WTC11 (cell line): Measurements from ENCODE around the gene SORCS1. TPM values are rescaled to one million over a fixed set of nuclear protein-coding genes. Genes with fewer than 3 reads are reported as not detected.

Experiments used
- ATAC-seq: fragments of 200-7000 bp; cut with Tn5 transposase; 2 replicates; pipeline ENCODE4 v1.10.0; 2021; ENCODE audit warnings: mild to moderate bottlenecking, moderate library complexity
- CTCF ChIA-PET: fragments of 300-600 bp; sonication (Branson Sonifier 250); formaldehyde crosslinking; loops from one replicate; lab custom pipeline; 2021; ENCODE audit warnings: antibody characterized with exemption; lab: Charles Lee
- POLR2A ChIA-PET: fragments of 350-600 bp; sonication (Branson Sonifier 250); formaldehyde crosslinking; loops from one replicate; lab custom pipeline; 2021; ENCODE audit warnings: antibody characterized with exemption; lab: Charles Lee
- DNase-seq: peaks from one replicate; pipeline ENCODE4 v3.0.0; 2021; ENCODE audit warnings: low spot score
- H3K27ac Mint-ChIP-seq: 2 replicates; pipeline ENCODE4 v1.8.0; 2021; ENCODE audit warnings: mixed read lengths
- H3K27me3 Mint-ChIP-seq: 2 replicates; pipeline ENCODE4 v1.8.0; 2021; ENCODE audit warnings: low read depth, mild to moderate bottlenecking, moderate library complexity, mixed read lengths
- H3K36me3 Mint-ChIP-seq: 2 replicates; pipeline ENCODE4 v1.8.0; 2021; ENCODE audit warnings: mixed read lengths
- H3K4me1 Mint-ChIP-seq: 2 replicates; pipeline ENCODE4 v1.8.0; 2022; ENCODE audit warnings: mixed read lengths
- H3K4me3 Mint-ChIP-seq: 2 replicates; pipeline ENCODE4 v1.8.0; 2021; ENCODE audit warnings: mild to moderate bottlenecking, moderate library complexity, mixed read lengths
- H3K9me3 Mint-ChIP-seq: 2 replicates; pipeline ENCODE4 v1.8.0; 2021; ENCODE audit warnings: mixed read lengths
- CREB1 ChIP-seq: sonication (generic); formaldehyde crosslinking; IDR thresholded peaks from 2 replicates; pipeline ENCODE4 v1.8.0; 2023; ENCODE audit warnings: mild to moderate bottlenecking, missing genetic modification reagents
- ELF4 ChIP-seq: sonication (generic); formaldehyde crosslinking; IDR thresholded peaks from 2 replicates; pipeline ENCODE4 v1.8.1; 2022; ENCODE audit warnings: low read depth, mild to moderate bottlenecking, moderate library complexity, missing genetic modification reagents
- HMGXB4 ChIP-seq: sonication (generic); formaldehyde crosslinking; IDR thresholded peaks from 2 replicates; pipeline ENCODE4 v1.8.1; 2023; ENCODE audit warnings: mild to moderate bottlenecking, moderate library complexity, missing genetic modification reagents
- NFE2L1 ChIP-seq: sonication (generic); formaldehyde crosslinking; IDR thresholded peaks from 2 replicates; pipeline ENCODE4 v1.8.1; 2023; ENCODE audit warnings: missing genetic modification reagents
- NFYB ChIP-seq: sonication (generic); formaldehyde crosslinking; conservative IDR thresholded peaks from 2 replicates; pipeline ENCODE4 v1.8.0; 2022; ENCODE audit warnings: low read depth, missing genetic modification reagents
- NR1H2 ChIP-seq: sonication (generic); formaldehyde crosslinking; IDR thresholded peaks from 2 replicates; pipeline ENCODE4 v1.9.0; 2021; ENCODE audit warnings: mild to moderate bottlenecking, moderate library complexity, missing genetic modification reagents
- NR2C2 ChIP-seq: sonication (generic); formaldehyde crosslinking; IDR thresholded peaks from 2 replicates; pipeline ENCODE4 v1.8.0; 2022; ENCODE audit warnings: mild to moderate bottlenecking, missing genetic modification reagents
- NR3C1 ChIP-seq: sonication (generic); formaldehyde crosslinking; conservative IDR thresholded peaks from 2 replicates; pipeline ENCODE4 v1.8.1; 2023; ENCODE audit warnings: low read depth, mild to moderate bottlenecking, missing genetic modification reagents
- SOX15 ChIP-seq: fragments of 250-450 bp; sonication (Bioruptor Pico); IDR thresholded peaks from 2 replicates; pipeline ENCODE4 v1.9.0; 2021; ENCODE audit warnings: mild to moderate bottlenecking
- TCF7 ChIP-seq: sonication (generic); formaldehyde crosslinking; IDR thresholded peaks from 2 replicates; pipeline ENCODE4 v1.8.0; 2022; ENCODE audit warnings: mild to moderate bottlenecking, low read depth, missing genetic modification reagents, moderate library complexity
- TEAD4 ChIP-seq: sonication (generic); formaldehyde crosslinking; IDR thresholded peaks from 2 replicates; pipeline ENCODE4 v1.8.0; 2022; ENCODE audit warnings: mild to moderate bottlenecking, missing genetic modification reagents
- ZNF263 ChIP-seq: sonication (generic); formaldehyde crosslinking; IDR thresholded peaks from 2 replicates; pipeline ENCODE4 v1.8.1; 2022; ENCODE audit warnings: low read depth, mild to moderate bottlenecking, moderate library complexity, missing genetic modification reagents
- ZNF317 ChIP-seq: sonication (generic); formaldehyde crosslinking; IDR thresholded peaks from 2 replicates; pipeline ENCODE4 v1.8.1; 2023; ENCODE audit warnings: low read depth, mild to moderate bottlenecking, moderate library complexity, missing genetic modification reagents, borderline replicate concordance
- total RNA-seq: library from RNA; stranded (reverse); gene quantifications from 3 replicates; pipeline ENCODE4 v1.2.3, GENCODE V29; 2021
- TF ChIP-seq, protein P1 (sequence below): sonication (generic); formaldehyde crosslinking; IDR thresholded peaks from 2 replicates; pipeline ENCODE4 v1.8.0; 2022; ENCODE audit warnings: missing genetic modification reagents
- TF ChIP-seq, protein P2 (sequence below): sonication (generic); formaldehyde crosslinking; IDR thresholded peaks from 2 replicates; pipeline ENCODE4 v1.8.0; 2023; ENCODE audit warnings: mild to moderate bottlenecking, missing genetic modification reagents

The SORCS1 gene
- total RNA-seq, 1 experiment from 2014 or later, result 3.3 TPM

DNA sequence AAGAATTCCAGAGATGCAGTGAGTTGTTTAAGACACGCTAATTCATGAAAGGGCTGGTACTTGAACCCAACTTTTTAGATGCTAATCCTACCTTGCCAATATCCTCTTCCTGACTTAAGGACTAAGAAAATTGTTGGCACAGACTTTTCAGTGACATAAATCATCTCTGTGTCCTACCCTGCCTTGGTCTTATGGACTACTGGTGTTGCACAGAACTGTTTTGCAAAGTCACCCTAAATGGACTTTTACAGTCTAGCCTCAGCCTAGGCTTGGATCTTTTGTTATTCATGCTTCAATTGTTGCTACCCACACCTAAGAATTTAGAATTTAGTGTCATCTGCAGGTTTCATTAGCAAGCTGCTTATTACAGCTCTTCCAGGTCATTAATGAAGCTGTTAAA is 112.7 kb downstream of the SORCS1 start (continued):
- TF ChIP-seq HMGXB4 (CRISPR knock-in tag), result no peak
- TF ChIP-seq ELF4 (CRISPR knock-in tag), result no peak
- TF ChIP-seq, protein P1, sequence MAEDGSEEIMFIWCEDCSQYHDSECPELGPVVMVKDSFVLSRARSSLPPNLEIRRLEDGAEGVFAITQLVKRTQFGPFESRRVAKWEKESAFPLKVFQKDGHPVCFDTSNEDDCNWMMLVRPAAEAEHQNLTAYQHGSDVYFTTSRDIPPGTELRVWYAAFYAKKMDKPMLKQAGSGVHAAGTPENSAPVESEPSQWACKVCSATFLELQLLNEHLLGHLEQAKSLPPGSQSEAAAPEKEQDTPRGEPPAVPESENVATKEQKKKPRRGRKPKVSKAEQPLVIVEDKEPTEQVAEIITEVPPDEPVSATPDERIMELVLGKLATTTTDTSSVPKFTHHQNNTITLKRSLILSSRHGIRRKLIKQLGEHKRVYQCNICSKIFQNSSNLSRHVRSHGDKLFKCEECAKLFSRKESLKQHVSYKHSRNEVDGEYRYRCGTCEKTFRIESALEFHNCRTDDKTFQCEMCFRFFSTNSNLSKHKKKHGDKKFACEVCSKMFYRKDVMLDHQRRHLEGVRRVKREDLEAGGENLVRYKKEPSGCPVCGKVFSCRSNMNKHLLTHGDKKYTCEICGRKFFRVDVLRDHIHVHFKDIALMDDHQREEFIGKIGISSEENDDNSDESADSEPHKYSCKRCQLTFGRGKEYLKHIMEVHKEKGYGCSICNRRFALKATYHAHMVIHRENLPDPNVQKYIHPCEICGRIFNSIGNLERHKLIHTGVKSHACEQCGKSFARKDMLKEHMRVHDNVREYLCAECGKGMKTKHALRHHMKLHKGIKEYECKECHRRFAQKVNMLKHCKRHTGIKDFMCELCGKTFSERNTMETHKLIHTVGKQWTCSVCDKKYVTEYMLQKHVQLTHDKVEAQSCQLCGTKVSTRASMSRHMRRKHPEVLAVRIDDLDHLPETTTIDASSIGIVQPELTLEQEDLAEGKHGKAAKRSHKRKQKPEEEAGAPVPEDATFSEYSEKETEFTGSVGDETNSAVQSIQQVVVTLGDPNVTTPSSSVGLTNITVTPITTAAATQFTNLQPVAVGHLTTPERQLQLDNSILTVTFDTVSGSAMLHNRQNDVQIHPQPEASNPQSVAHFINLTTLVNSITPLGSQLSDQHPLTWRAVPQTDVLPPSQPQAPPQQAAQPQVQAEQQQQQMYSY, result no peak
- no peak for TF ChIP-seq TEAD4 (CRISPR knock-in tag)
- TF ChIP-seq ZNF263, result no peak
- TF ChIP-seq NFYB, result no peak

DNA sequence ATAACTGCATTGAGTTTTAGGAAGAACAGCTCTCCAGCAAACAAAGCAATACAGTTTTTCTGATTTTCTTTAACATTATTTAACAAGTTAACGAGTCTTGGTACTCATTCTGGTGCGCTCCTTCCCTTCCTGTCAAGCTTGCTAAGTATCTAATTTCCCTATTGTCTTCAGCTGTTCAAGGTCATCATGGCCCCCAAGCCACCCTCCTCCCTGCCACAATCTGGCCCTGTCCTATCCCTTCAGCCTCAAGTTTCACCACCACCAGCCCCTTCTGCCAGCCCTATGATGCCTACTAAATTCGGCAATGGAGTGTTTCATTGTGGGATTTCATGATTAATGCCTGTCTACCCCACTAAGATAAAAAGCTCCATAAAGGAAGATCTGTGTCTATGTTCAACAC is 121.0 kb downstream of the SORCS1 start:
- Mint-ChIP-seq H3K9me3 (0 out of 2 replicates have a peak, but pooled peaks cover 7% of the 10 kb centered on the region), H3K36me3 (no peaks in the 10 kb centered on the region), H3K4me3 (no peak overlapping the region), H3K27me3 (no peaks in the 10 kb centered on the region), H3K4me1 (peaks cover 6% of the 10 kb centered on the region; the same call in 1 of the 2 replicates), H3K27ac (no peak overlapping the region)
- ChIA-PET CTCF (no interaction called here), POLR2A (no interaction called here)
- DNase-seq, result no peak
- TF ChIP-seq, protein P1, result no peak
- TF ChIP-seq NR3C1 (CRISPR knock-in tag) (no peak), ZNF317 (CRISPR knock-in tag) (no peak), NFE2L1 (CRISPR knock-in tag) (no peak), SOX15 (no peak), NFYB (no peak), NR2C2 (CRISPR knock-in tag) (no peak), TCF7 (CRISPR knock-in tag) (no peak), ZNF263 (no peak), HMGXB4 (CRISPR knock-in tag) (no peak), NR1H2 (CRISPR knock-in tag) (no peak), CREB1 (CRISPR knock-in tag) (no peak)
- TF ChIP-seq, protein P2, sequence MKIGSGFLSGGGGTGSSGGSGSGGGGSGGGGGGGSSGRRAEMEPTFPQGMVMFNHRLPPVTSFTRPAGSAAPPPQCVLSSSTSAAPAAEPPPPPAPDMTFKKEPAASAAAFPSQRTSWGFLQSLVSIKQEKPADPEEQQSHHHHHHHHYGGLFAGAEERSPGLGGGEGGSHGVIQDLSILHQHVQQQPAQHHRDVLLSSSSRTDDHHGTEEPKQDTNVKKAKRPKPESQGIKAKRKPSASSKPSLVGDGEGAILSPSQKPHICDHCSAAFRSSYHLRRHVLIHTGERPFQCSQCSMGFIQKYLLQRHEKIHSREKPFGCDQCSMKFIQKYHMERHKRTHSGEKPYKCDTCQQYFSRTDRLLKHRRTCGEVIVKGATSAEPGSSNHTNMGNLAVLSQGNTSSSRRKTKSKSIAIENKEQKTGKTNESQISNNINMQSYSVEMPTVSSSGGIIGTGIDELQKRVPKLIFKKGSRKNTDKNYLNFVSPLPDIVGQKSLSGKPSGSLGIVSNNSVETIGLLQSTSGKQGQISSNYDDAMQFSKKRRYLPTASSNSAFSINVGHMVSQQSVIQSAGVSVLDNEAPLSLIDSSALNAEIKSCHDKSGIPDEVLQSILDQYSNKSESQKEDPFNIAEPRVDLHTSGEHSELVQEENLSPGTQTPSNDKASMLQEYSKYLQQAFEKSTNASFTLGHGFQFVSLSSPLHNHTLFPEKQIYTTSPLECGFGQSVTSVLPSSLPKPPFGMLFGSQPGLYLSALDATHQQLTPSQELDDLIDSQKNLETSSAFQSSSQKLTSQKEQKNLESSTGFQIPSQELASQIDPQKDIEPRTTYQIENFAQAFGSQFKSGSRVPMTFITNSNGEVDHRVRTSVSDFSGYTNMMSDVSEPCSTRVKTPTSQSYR (CRISPR knock-in tag), result no peak
- ATAC-seq, result no peak
